Suppressor macrophage treated with lipopolysaccharide for 4 hours (primary cell): ENCODE data around the gene FAM3B.
"Not testable (repeated sequence)": the region's sequence is repeated elsewhere in the genome, so short reads cannot be mapped to it uniquely, and the experiment has no call there.

ENCODE experiments used
- DNase-seq: peaks from one replicate; pipeline ENCODE4 v3.0.0-alpha.2; 2020

FAM3B gene

DNA sequence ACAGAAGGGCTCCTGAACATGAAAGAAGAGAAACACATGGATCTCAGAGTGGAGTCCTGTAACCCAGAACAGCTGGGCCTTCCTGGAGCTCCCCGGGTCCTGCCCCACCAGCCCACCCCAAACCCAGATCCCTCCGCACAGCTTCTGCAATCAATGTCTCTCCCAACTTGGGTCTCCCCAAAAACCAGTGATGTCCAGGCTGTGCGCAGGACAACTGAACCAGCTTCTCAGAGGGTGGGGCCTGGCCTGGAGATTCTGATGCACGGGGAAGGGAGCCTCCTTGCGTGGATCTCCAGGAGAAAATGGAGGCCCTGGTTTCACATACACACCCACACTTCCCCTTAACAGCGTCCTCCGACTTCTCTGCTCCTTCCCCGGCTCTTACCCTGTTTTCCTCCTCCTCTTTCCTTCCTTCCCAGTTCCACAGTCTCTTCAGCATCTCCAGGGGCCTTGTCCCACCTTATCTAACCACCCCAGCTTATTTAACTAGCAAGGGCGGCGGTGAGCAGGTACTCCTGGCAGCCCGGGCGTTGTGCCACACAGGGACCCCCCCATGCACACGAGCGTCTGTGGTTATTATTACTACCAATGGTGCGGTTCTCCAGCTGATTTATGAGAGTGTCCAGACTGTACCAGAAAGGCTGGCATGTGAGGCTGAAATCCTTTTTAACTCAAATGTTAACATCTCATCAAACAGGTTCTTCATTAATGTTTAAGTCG is 34.0 kb downstream of the FAM3B start:
- no peak for DNase-seq

DNA sequence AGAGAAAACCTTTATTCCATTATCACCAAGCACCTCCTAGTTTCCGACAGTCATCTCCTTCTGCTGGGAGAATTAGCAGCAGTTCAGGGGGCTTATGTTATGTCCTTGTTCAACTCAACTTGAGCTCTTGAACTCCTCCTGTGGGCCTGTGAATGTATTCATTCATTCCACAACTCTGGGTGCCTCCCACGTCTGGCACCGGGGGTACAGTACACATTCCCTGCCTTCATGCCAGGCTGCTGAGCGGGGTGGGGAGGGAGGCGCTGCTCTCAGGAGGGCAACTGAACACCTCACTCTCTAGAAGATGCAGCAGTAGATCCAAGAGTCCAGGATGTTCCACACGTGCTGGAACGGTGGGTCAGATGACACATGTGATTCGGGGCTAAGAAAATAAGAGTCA is 40.9 kb downstream of the FAM3B start:
- no peak for DNase-seq

DNA sequence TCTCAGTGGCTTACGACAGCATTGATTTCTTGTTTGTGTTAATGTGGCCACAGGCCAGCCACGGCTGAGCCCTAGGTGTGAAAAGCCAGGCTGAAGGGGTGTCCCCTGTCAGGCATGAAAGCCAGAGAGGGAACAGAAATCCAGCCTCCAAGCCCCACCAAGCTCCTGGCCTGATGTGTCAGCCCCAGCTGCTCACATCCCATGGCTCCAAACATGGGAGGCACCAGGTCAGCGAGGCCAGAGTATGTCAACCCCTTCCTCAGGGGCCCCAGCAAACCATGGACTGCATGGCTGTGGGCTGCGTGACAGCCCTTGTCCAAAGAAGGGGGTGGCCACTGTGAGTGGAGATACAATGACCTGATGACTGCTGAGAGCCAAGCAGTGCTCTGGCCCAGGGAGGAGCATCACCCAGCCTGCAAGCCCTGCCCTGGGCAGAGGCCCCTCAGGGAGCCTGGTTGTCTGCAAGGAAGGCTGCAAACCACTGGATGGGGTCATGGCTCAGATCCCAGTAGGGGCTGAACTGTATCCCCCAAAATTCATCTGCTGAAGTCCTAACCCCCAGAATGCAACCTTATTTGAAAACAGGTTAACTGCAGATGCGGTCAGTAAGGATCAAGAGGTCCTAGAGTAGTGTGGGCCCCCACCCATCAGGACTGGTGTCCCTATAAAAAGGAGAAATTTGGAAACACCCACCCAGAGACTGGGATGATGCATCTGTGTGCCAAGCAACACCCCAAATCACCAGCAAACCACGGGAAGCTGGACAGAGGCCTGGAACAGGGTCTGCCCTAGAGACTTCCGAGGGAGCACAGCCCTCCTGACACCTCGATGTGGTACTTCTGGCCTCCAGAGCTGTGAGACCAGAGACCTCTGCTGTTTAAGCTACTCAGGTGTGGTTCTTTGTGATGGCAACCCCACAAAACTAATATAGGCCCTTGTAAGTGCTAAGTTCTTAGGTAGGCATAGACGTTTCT is 41.9 kb downstream of the FAM3B start:
- DNase-seq: no peak

DNA sequence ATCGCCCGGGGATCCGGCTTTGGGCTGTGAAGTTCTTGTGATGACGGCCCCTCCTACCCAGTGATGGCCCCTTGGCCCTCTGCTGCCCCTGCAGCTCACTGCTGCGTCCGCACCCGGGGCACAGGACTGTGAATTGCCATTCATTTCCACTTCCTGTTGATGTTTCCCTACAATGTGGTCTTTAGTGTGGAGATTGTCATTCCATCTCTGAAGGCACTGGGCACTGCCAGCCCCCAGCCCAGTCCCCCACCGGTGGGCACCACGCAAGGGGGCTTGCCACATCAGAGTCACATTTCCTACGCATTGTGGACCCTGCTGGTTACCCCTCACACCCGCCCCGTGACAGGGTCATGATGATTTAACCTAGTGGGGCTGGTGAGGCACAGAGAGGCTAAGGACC is 42.7 kb downstream of the FAM3B start:
- no peak for DNase-seq

DNA sequence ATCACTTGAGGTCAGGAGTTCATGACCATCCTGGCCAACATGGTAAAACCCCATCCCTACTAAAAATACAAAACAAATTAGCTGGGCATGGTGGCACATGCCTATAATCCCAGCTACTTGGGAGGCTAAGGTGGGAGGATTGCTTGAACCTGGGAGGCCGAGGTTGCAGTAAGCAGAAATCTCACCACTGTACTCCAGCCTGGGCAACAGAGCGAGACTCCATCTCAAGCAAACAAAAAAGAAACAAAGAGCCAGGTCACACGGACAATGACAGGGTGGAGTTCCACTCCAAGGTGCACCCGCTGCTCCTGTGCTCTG is 43.1 kb downstream of the FAM3B start:
- DNase-seq: not testable (repeated sequence)

DNA sequence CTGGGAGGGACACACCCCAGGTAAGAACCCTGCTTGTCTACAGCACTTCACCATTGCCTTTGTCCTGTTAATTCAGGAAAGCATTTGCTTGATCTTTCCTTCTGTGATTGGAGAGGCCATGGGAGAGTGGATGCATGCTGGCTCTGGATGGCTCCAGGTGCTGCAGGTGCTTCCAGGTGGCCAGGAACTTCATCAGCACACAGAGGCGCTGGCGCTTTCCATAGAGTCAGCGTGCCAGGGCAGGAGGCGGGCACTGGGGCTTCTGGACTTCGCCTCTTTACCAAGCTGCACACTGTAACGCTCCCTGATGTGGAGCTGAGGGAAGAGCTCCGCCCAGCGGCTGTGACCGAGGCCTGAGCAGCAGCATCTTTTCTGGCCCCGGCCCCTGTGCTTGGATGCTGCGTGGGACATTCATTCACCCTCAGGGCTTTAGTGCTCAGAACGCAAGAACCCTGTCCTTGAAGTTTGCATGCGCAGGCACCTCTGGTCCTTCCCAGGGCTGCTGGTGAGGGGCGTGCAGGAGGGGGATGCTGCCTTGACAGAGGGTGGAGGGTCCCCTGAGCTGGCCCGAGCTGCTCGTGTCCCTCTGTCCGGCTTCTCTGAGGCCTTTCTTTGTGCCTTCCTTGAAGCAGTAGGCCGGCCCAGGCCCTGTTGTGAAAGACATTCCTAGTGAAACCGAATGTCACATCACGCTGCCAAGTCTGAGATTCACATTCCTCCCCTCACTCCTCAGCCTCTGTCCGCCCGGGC is 43.6 kb downstream of the FAM3B start:
- DNase-seq: peak; percentile 34

DNA sequence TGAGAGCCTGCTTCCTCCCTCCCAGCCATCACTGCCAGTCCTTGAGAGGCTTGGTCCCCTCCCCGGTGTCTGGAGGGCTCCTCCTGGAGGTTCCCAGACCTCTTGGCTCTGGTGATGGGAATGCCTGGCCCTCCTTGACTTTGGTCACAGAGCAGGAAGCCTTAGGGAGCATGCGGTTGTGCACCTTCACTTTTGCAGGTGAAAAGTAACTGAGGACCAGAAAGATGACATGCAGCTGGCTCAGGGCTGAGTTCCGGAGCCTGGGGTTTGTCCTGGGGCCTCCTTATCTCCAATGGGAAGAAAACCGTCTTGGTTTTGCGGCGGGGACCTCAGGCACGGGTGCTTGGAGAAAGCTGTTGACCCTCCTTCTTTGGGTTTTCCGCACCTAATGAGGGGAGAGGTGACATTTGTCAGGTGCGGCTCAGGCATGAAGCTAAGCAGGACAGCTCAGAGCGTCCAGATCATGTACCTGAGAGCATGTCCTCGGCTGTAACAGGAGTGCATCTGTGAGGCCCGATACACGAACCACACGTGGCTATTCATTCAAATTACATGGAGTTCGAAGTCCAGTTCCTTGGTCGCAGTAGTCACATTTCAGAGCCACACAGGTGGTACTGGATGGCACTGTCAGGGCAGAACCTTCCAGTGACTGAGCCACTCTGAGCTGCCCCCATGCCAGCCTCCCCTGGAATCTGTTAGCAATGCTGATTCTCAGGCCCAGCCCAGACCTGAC is 44.6 kb downstream of the FAM3B start:
- no peak for DNase-seq

DNA sequence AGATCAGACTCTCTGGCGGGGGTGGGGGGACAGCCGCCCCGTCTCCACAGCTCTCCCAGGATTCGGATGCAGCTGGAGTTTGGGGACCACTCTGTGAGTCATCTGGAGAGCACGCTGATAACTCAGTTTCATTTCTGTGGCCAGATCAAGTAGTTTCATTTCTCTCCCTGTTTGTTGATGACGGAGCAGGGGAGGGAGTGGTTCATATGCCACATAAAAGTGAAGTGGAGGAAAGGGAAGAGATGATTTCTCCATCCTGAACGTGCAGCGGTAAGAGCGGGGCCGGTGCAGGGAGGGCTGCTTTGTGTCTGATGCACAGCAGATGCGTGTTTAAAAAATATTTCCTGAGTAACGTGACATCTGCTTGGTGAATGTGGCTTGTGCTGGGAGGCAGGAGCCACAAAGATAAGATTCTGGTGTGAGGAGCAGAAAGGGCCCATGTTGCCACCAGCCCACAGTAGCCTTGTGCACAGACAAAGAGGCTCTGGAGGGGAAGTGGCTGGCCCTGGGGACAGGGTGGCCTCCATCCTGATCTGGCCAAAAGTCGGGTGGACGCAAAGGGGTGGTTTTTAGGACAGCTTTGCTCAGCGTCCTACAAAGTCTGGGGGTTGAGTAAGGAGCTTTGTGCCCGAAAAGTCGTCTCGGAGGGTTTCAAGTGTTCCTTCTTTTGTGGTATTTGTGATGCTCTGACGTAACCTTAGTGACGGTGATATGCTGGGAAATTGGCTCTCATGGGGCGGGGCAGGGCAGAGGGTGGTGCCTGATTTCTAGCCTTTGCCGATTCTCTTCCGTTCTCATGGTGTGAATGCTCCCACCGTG is 45.4 kb downstream of the FAM3B start, which contains the start of gene MX2:
TSS of gene MX2 (plus strand) at position 242 of the 819 bp plus-strand sequence. CDS start 14,880 bp downstream, outside the sequence.
- DNase-seq: peak; percentile 97

DNA sequence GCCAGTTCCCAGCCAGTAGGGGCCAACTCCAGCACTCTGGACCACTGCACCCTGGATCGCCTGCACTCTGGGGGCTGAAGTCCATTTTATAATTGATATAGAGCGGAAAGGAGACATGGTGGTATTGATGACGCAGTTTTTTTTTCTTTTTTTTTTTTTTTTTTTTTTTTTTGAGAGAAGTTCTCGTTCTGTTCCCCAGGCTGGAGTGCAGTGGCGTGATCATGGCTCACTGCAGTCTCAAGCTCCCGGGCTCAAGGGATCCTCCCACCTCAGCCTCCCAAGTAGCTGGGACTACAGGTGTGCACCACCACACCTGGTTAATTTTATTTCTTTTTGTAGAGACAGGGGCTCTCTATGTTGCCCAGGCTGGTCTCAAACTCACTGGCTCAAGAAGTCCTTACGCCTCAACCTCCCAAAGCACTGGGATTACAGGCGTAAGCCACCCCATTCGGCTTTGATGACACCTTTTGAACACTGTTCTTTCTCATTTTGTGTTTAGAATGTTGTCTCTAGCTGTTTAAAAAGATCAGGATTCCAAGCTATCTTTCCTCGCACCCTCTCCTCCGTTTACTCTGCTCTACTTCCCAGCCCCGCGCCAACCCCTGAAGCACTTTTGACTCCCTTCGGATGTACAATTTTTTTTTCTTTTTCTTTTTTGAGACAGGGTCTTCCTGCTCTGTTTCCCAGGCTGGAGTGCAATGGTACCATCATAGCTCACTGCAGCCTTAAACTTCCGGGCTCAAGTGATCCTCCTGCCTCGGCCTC is 46.2 kb downstream of the FAM3B start:
- no peak for DNase-seq

DNA sequence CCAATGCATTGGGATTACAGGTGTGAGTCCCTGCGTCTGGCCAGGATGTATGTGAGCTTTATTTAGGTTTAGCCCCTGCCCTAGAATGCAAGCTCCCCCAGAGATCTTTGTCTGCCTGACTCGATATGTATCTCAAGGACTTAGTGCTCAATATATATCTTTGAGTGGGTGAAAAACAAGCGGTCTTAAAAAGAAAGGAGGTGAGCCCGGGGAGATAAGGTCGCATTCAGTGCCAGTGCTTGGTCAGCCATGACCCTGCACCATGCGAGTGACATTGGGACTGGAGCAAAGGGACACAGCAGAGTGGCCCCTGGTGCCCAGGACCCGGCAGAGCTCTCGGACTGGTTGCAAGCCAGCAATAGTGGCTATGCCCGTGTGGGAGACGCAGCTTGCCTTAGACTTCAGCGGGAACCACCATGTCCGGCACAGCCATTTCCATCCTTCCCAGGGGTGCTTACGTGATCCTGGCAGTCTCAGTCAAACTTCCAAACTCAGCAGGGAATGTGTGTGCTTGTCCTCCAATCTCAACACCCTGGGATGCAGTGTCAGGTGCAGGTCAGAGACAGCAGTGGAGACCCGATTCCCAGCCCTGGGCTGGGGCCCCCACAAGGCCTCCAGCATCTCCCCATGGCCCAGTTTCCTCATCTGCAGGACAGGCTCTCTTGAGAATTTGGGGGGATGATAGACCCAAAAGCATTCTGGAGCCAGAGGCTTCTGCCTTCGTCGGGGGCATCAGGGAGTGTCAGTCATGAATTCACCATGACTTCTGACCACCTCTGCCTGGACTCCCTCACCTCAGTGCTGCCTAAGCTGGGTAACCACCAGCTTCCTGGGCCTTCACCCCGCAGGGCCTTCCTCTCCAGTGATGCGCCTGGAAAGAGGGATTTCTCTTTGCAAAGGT is 47.0 kb downstream of the FAM3B start:
- DNase-seq: no peak

DNA sequence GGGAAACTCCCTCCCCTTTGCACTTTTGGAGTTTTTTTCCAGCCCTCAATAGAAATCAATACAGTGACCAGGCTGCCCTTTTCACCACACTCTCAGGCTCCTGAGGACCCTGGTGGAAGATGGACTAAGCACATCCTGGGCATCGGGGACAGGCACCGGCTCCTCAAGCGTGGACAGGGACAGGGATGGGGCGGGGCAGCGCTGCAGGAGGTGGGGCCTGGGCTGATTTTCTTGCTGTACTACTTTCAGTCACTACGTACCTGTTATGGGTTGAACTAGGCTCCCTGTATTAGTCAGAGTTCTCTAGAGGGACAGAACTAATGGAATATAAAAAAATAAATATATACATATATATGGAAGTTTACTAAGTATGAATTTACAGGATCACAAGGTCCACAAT is 47.7 kb downstream of the FAM3B start:
- no peak for DNase-seq

DNA sequence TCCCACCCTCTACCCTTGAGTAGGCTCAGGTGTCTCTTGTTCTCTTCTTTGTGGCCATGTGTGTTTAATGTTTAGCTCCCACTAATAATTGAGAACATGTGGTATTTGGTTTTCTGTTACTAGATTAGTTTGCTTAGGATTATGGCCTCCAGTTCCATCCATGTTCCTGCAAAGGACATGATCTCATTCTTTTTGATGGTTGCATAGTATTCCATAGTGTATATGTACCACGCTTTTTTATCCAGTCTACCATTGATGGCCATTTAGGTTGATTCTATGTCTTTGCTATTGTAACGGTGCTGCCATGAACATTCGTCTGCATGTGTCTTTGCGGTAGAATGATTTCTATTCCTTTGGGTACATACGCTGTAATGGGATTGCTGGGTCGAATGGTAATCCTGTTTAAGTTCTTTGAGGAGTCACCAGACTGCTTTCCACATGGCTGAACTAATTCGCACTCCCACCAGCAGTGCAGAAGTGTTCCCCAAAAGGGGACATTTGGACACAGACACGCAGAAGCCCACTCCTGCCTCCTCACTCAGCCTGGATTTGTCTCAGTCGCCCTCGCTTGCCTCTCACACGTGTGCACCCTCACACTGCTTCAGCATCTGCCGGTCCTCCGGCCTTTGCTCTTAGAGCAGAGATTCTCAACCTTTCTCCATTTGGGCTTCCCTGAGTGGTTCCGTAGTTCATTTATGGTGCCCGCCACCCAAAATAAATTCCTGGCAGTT is 48.9 kb downstream of the FAM3B start:
- DNase-seq: no peak

DNA sequence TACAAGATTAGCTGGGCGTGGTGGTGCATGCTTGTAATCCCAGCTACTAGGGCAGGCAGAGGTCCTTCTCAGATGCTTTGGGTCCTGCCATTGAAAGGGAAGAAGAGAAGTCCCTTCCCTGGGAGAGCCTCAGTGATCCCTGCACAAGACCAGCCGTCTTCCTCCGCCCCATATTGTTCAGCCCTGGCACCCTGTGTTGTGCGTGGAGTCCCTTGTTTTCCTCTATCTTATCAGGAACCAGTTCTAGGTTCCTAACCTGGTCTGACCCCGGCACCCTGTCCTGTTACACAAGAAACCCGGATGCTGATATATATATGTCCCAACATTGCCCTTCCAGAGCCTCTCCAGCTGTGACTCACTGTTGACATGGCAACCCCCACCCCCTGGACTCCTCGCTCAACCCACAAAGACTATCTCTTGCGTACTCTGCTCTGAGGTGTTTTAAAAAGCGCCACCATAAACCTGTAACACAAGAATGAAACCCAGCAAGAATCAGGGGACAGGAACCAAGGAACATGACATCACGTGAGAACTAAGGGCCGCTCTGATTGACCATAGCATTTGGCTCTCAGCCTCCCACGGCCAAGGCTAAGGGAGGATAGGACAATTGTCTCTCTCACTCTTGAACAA is 50.0 kb downstream of the FAM3B start:
- DNase-seq: peak; percentile 96

DNA sequence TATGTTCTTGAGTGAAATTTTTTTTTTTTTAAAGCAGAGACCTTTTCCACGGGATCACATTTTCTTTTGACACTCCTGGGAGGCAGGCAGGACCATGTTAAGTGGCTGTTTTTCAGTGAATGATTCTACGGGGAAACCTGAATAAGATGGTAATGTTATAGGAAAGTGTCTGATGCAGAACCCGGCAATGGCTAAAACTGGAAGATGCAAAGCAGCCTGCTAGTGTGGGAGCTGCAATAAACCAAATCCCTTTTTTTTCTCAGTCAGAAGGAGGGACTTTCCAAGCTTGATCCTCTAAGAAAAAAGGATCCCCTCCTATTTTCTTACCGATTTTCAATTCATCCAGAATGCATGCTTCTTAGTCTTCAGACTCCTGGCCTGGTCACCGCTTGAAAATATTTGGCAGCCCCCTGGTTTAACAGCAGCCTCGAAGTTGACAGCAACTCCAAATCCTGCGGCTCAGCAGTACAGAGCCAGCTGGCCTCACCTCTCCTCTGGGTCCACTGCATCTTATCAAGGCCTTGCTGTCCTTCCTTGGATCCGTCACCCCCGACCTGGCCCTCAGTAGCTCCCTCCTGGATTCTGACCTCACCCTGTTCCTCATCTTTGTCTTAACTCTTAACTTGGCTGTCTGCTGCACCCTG is 50.8 kb downstream of the FAM3B start:
- DNase-seq: no peak

DNA sequence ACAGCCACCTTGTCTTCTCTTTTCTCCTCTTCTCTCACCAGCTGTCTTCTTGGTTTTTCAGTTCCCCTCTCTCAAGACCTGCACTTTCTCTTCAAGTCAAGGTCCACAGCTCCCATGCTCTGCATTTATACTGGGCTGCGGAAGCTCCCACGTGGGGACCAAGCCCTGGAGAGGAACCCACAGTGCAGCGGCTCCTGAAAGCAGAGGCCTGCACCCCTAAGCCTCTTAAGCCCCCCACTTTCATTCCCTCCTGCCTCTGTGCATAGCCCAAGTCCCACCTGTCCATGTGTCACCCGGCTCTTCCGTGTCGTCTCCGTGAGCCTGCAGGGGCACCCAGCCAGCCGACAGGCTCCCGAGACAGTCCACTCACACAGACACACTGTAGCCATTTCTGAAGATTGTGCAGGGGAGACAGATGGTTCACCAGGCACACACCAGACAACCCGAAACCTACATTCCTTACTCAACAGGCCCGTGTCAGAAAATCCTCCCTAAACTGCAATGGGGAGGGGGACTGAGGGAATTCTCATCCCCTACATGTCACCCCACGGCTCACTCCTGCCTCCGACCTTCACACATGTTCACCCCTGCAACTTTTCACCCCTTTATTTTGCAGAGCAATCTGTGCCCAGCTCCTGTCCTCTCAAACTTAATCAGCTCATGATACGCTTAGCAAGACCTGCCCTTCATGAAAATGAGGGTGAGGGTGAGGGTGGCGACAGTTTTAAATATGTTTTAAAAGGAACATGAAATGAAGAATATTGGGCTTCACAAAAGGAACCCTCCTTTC is 51.5 kb downstream of the FAM3B start:
- DNase-seq: no peak

DNA sequence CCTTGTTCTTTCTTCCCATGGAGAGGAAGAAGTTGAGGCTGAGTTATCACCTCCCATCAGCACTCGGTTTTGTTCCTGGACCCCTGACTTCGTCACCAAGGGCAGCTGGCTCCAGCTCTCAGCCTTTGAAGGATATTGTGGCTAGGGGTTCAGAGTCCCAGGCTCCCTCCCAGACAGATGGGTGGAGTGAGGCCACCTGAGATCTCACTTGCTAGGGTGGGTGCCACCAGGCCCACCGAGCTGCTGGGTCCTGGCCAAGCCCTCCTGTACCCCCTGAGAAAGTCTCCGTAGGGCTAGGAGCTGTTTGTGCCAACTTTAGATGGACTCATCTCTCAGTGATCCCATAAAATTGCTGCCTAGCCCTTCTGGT is 52.1 kb downstream of the FAM3B start:
- no peak for DNase-seq
